H1 (cell line): ENCODE data around the gene MTR. TPM values are rescaled to one million over a fixed set of nuclear protein-coding genes. Genes with fewer than 3 reads are reported as not detected.

Experiments
- NANOG ChIP-seq: IDR thresholded peaks from 2 replicates; pipeline ENCODE4 v1.6.1; 2011; ENCODE audit warnings: low read length, low read depth, mild to moderate bottlenecking, inconsistent platforms; ENCODE audit not compliant: insufficient read depth, poor library complexity, severe bottlenecking
- NRF1 ChIP-seq: IDR thresholded peaks from 2 replicates; pipeline ENCODE4 v1.6.1; 2011; ENCODE audit warnings: mild to moderate bottlenecking, low read depth, low read length, improper control_type of control experiment
- polyA plus RNA-seq, 7 experiments: library from polyadenylated mRNA; depleted of rRNA in 3 of 7; stranded (reverse) in 5 of 7; unstranded in 2 of 7; fragments of >200 nt in 5 of 7; fragments of 200-250 nt in 2 of 7; gene quantifications; 1 replicate in 5 of 7; 2 replicates in 1 of 7; 4 replicates in 1 of 7; pipeline versions ENCODE4 v1.2.1 to v1.2.3, GENCODE V29; 2011 to 2013; ENCODE audit warnings: missing spikeins in 2 of 7, mixed read lengths in 2 of 7
- total RNA-seq: library from RNA; stranded (reverse); fragmentation: NEBNext Ultra II Directional; extraction: Animal tissue kit (Norgen Biotek cat#: 25700); gene quantifications from 2 replicates; pipeline ENCODE4 v1.2.1, GENCODE V29; 2021

MTR gene
- total and polyA plus RNA-seq, 2 of the 8 experiments (the other 6 are each of a cell fraction or from before 2014, with no cell fraction given): 4.8 to 27.4 TPM

GRCh38 chr1:236895665-236896387, 100.7 kb downstream of the MTR start (continued):
- TF ChIP-seq NANOG: no peak
- TF ChIP-seq NRF1: no peak
